ENCODE measurements around the gene WFDC10A.
"Not testable (repeated sequence)": the region's sequence is repeated elsewhere in the genome, so short reads cannot be mapped to it uniquely, and the experiment has no call there.

The WFDC10A gene

GRCh38 chr20:45649312-45649863 is 19.8 kb downstream of the WFDC10A start:
- no peak for DNase-seq

DNA sequence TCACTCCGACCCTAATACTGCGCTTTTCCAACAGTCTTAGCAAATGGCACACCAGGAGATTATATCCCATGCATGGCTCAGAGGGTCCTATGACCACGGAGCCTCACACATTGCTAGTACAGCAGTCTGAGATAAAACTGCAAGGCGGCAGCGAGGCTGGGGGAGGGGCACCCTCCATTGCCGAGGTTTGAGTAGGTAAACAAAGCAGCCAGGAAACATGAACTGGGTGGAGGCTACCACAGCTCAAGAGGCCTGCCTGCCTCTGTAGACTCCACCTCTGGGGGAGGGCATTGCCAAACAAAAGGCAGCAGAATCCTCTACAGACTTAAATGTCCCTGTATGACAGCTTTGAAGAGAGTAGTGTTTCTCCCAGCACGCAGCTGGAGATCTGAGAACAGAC is 22.2 kb downstream of the WFDC10A start:
- not testable (repeated sequence) for DNase-seq

DNA sequence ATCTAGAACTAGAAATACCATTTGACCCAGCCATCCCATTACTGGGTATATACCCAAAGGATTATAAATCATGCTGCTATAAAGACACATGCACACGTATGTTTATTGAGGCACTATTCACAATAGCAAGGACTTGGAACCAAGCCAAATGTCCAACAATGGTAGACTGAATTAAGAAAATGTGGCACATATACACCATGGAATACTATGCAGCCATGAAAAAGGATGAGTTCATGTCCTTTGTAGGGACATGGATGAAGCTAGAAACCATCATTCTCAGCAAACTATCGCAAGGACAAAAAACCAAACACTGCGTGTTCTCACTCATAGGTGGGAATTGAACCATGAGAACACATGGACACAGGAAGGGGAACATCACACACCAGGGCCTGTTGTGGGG is 27.5 kb downstream of the WFDC10A start:
- not testable (repeated sequence) for DNase-seq

DNA sequence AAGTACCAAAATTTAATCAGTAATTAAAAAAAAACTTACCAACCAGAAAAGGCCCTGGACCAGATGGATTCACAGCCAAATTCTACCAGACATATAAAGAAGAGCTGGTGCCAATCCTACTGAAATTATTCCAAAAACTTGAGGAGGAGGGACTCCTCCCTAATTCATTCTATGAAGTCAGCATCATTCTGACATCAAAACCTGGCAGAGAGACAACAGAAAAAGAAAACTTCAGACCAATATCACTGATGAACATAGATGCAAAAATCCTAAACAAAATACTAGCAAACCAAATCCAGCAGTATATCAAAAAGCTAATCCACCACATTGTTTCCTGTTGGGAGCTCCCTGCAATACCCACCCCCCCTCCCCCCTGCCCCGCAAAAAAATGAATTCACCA is 40.6 kb downstream of the WFDC10A start, which contains the start of gene WFDC11:
Gene WFDC11 (minus strand): TSS at position 101 of the 400 bp plus-strand sequence. CDS start 19,639 bp downstream, outside the sequence.
- no peak for DNase-seq

GRCh38 chr20:45672765-45673164 is 43.2 kb downstream of the WFDC10A start:
- DNase-seq: no peak

GRCh38 chr20:45679650-45680049 is 50.1 kb downstream of the WFDC10A start:
- DNase-seq: no peak
